HG03097 (cell line): ENCODE data around the gene MIDN.

ENCODE experiments used
- ATAC-seq: cut with Tn5 transposase; IDR thresholded peaks from one replicate; pipeline ENCODE4 v1.9.1; 2021; ENCODE audit not compliant: unreplicated experiment, low FRiP score

MIDN gene

GRCh38 chr19:1307755-1308303, 59.4 kb downstream of the MIDN start:
- ATAC-seq, result no peak

GRCh38 chr19:1308718-1309117, 60.3 kb downstream of the MIDN start:
- ATAC-seq, result no peak
